Hepatic stellate cell (primary cell): Measurements from ENCODE around the gene SLC25A48.

ENCODE experiments used
- DNase-seq: peaks from one replicate; pipeline ENCODE4 v3.0.0; 2011; ENCODE audit warnings: low spot score

The SLC25A48 gene, protein sequence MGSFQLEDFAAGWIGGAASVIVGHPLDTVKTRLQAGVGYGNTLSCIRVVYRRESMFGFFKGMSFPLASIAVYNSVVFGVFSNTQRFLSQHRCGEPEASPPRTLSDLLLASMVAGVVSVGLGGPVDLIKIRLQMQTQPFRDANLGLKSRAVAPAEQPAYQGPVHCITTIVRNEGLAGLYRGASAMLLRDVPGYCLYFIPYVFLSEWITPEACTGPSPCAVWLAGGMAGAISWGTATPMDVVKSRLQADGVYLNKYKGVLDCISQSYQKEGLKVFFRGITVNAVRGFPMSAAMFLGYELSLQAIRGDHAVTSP

DNA sequence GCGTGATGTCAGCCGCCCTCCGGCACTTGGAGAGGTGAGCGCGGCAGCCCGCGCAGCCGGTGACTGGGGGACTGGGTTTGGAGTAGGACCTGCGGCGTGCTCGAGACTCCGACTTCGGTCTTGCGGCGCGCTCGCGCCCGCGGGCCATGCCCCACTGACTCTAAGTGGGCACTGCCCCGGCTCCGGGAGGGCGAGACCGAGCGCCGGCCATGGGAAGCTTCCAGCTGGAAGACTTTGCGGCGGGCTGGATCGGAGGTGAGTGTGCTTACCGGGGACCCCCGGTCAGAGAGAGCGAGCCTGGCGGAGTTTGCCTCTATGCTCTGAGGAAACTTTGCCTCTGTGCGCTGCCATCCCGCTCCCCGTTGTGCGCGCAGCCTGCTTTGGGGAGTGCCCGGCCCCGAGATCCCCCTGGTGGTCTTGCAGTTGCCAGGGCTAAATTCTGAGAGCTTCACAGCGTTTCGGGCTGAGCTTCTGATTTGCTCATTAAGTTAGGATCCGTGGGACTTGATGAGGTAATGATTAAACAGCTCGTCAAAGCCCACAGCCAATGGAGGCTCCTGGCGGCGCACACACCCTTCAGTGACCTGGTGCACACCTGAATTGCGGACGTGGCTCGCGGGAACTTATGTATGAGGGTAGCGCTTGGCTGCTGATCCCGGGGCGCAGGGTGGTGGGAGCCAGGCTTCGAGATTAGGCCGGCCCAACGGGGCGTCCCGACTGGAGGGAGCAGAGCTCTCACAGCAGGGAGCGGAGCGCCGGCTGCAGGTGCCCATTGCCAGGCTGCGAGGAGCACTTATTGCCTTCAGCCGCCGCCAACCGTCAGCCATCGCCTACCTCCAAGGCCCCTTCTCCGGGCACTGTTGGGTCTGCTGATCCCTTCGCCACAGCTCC, at the start of gene SLC25A48:
SLC25A48 (plus strand) TSS at position 25 of the 891 bp plus-strand sequence; CDS start at position 210, 185 bp downstream.
- no peak for DNase-seq

DNA sequence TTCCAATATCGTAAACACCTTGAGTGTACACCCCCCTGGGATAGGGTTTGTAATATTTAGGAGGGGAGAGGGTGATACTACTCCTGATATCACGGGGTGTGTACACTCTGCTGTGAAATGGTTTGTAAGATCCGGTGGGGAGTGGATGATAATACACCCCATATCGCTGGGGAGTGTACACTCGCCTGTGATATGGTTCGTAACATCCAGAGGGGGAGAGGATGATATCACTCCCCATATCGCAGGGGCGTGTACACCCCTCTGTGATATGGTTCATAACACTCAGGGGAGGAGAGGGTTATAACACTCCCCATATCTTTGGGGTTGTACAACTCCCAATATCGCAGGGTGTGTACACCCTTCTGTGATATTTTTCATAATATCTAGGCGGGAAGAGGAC, 33.8 kb upstream of the SLC25A48 start:
- no peak for DNase-seq

DNA sequence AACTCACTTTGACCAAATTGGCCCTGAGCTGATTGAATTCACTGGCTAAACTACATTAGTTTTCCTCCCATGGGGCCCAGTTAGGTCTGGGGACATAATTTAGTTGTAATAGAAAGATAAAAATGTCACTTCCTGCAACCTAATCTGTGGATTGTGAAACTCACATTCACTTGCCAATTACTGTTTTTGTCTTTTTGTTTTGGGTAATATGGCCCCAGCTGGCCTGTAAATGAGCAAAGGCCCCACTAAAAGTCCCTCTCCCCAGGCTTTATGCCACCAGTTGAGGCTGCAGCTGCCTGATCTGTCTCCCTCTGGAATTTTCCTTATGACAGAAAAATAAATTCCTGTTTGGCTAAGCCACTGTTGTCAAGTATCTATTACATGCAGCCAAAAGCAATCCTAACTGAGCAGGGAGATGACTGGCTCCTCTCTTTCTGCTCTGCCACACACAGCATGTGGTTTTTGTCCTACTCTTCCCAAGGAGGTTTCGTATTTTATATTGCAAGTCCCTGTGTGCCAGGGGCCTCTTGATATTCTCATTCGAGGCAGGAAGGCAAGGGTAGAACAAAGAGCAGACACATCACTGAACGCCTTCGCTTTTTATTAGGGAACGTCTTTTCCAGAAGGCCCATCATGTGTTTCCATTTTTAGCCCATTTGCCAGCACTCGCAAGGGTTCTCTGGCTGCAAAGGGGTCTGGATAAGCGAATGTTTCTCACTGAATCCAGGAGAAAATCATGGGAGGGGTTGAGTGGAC, 24.1 kb upstream of the SLC25A48 start:
- no peak for DNase-seq

DNA sequence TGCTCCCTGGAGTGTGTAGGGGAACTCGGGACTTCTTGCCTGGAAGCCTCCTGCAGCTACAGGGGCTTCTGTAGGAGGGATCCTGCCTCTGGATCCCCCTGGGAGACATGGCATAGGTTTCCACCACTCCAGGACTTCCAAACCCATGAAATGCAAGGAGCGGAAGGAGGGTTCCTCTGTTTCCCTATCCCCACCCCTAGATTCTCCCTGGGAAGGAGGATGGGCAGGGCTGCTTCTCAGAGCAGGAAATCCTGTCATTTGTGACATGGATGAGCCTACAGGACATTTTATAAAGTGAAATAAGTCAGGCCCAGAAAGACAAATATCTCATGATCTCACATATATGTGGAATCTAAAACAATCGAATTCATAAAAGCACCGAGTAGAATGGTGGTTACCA, 23.5 kb upstream of the SLC25A48 start:
- no peak for DNase-seq

DNA sequence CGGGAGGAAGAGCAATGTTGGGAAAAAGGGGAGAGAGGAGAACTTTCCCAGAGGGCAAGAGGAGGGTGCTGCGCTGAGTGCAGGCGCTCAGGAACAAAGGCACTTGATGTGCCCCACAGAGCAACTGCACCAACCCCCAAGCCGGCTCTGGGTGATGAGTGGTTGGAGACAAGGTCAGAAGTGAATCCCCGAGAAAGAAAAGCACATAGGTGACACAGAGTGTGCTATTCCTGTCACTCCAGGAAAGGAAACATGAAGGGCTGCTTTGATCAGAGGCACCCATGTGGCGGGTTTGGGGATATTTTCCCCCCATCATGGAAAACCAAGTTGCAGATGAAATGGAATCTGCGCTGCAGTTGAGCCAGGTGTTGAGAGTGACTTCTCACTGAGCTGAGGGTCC, 20.7 kb upstream of the SLC25A48 start:
- DNase-seq = no peak

DNA sequence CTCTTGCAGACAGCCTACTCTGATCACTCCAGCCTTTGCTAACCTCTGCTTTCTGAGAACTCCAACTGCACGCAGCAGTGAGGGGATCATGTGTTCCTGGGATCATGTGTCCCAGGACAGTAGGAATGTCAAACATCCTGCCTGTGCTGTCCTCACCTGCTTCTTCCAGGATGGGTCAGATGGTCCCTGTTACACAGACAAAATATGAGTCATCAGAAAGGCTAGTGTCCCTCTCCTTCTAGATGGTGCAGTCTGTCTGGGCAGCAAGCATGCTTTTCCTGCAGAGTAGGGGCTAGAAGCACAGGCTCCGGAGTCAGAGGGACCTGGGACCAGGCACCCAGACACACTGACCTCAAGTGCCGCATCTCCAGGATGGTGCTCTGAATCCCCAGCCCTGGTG, 20.1 kb upstream of the SLC25A48 start:
- no peak for DNase-seq

DNA sequence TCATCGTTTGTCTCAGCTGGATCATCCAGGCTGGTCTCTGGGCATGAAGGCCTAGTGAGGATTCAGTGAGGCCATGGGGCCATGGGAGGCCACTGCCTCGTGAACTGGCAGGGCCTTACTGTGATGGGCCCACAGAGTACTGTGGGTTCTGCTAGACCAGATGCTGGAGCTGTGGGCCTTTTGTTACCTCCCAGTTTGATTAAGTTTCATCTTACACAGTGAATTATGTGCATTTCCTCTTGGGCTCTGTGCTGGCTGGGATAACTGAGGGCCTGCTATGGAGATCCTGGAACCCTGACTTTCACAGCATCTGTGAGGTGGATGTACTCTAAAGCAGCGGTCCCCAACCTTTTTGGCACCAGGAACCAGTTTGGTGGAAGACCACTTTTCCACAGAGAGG, 19.7 kb upstream of the SLC25A48 start:
- no peak for DNase-seq

DNA sequence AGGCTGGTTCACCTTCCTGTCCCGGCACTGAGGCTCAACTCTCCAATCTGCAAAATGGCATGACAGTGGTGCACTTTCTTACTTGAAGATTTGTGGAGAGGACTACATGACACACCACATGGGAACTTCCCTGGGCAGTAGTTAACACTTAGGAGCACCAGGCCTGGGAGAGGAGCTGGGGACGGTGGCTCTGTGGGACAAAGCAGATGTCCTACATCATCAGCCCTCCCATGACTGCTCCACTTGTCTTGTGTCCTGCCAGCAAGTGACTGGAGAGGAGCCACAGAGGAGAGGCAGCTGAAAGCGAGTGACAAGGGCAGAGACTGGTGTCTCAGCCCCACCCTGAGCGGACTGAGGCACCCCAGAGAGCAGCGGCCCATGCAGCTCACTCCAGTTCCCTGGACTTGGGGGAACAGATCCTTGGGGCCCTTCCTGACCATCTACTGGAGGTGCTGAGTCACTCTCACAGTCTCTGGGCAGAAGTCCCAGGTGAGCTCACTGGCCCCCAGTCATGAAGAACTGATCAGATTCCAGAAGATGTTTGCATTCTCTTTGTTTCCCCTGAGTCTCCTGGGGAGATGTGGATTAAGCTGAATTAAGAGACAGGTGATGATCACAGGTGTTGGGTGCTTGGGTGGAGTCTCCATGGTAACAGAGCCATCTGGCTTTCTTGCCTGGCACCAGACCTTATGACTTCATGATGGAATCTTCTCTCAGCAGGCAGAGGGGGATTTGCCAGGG, 13.2 kb upstream of the SLC25A48 start:
- no peak for DNase-seq

DNA sequence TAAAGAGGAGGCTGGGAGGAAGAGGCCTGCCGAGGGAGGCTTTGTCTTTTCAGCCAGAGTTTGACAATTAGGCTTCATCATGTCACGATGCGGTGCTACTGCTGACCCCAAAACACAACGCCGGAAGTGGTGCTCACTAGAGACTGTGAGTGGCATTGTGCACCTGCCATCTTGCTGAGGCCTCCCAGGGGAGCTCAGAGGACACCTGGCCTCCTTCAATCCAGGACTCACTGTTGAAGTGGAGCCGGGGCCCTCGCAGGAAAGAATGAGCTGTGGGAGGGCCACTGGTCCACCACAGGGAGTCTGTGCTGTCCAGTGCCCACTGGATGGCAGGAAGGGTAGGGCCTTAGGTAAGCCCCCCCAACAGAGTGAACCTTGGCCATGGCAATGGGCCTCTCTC, 12.7 kb upstream of the SLC25A48 start:
- no peak for DNase-seq

DNA sequence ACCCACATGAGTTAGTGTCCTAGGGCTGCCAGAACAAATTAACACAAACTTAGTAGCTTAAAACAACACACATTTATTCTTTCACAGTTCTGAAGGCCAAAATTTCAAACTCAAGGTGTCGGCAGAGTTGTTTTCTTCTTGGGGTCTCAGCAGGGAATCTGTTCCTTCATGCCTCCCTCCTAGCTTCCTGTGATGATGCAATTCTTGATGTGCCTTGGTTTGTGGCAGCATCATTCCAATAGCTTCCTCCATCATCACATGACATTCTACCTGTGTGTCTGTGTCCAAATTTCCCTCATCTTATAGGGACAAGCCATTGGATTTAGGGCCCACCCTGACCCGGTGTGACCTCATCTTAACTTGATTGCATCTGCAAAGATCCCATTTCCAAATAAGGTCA, 12.2 kb upstream of the SLC25A48 start:
- DNase-seq = no peak

DNA sequence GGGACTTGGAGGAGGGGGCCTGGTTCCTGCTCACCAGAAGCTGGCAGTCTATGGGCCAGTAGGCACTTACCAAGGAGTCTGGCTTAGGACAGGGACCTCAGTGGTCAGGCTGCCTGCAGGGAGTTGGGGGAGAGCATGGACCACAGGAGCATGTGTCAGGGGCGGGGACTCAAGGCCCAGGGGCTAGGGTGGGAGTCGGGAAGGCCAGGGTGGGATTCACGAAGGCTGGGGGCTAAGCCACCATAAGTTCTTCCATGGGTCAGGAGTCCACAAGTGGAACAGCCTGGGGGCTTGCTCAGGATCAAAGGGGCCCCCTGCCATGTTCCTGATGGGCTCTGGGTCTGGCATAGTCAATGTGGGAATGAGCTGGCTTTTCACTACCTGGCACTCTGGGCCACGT, 11.5 kb upstream of the SLC25A48 start:
- no peak for DNase-seq

DNA sequence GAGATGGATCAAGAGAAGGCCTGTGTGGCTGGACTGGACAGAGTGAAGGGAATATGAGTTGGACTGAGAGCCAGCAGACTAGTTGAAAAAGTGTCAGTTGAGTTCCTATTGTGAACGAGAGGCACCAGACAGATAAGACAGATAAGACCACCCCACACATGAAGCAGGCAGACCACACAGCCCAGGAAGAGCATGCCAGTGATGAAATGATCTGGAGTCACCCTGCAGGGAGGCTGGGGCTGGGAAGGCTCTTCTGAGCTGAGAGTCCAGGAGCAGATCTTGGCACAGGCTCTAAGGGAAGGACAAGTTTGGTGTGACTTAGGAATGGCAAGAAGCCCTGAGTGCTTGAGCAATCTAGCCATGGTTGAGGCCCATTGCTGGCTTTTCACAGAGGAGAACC, 10.6 kb upstream of the SLC25A48 start:
- DNase-seq = no peak

DNA sequence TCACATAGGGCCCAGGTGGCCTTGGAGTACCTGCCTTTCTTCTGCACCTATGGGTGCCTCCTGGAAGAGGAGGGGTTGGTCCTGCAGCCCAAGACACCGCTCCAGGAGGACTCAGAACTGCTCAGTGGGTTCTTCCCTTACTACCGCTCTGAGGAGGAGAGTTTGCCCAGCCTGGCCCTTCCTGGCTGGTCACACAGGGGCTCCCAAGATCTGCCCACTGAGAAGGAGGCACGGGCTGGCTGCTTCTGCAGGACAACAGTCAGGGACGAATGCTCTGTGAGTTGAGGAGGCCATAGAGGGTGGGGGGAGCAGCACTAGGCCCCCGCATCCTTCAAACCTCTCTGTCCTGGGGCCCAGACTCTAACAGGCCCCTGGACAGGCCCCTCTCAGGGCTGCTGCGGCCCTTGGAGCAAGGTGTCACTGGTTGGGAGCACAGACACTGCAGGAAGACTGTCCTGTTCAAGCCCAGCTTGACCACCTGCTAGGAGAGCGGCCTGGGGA, 9.9 kb upstream of the SLC25A48 start:
- no peak for DNase-seq

DNA sequence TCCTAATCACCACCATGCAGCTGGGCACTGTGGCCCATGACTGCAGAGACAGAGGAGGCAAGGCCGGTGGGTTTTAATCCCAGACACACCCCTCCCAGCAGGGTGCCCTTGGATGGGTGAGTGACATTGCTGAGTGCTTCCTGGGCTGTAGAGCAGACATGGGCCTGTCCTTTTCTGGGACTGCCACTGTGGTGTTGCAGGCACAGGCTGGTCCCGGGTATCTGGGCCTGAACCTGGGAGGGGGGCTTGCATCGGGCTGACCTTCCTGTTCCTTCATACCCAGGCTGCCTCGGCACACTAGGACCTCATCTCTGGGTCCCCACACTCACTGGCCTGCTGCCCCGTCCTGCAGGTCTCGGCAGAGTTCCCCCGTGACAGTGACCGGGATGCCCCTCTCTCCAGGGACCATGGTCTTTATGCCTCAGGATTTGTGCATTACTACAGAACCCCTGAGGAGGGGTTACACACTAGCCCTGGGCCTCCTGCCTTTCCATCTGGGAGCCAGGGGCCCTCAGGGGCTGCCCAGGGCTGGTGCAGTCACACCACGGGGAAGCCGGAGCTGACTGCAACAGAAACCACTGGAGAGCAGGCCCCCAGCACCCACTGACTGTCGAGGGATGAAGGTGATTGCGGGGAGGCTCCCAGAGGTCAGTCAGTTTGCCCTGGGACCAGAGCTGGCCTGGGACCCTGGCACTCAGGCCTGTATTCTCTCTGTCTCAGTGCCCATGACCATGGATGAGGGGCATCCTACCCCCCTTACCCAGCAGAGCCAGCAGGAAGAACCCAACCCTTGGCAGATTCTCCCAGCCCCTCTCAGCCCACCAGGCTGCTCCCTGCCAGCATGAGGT, 8.9 kb upstream of the SLC25A48 start:
- no peak for DNase-seq

DNA sequence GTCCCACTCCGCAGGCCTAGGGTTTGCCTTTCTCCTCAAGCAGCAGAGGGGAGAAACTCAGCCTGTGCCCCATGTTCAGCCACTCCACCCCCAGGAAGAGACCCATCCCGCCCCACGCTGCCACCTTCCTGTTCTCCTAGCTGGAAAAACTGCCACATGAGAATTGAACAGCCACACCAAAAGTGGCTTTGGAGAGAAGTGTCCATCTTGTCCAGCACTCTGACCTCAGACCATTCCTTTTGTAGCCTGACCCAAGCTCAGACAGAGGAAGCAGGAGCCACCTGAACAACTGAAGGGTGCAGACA, 8.3 kb upstream of the SLC25A48 start:
- no peak for DNase-seq

DNA sequence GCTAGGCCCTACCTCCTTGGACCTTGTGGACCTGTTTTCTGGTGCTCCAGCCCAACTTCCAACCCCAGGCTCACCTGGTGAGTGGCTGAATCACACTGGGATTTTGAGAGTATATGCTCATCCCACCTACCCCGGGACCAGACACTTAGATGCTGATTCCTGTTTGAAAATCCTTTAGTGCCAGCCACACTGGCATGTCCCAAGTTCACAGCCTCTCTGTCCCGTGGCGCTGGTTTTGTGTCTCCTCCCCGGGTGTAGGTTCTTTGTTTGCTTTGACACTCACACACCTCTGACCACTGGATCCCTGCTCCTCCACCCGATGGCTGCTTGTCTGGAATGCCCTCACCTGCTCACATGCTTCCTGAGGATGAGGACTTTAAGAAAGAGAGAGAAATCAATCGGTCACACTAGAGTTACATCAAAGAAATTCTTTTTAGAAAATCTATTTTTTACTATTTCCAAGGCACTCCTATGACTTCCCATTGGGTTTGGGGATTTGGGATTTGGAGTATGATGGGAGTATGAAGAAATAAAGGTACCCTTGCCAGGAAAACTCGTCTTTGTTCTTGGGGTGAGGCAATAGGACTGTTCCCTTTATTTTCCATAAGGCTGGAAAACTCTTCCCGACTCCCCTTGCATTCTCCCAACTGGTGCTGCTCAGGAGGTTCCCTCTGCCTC, 7.3 kb upstream of the SLC25A48 start:
- DNase-seq = no peak

DNA sequence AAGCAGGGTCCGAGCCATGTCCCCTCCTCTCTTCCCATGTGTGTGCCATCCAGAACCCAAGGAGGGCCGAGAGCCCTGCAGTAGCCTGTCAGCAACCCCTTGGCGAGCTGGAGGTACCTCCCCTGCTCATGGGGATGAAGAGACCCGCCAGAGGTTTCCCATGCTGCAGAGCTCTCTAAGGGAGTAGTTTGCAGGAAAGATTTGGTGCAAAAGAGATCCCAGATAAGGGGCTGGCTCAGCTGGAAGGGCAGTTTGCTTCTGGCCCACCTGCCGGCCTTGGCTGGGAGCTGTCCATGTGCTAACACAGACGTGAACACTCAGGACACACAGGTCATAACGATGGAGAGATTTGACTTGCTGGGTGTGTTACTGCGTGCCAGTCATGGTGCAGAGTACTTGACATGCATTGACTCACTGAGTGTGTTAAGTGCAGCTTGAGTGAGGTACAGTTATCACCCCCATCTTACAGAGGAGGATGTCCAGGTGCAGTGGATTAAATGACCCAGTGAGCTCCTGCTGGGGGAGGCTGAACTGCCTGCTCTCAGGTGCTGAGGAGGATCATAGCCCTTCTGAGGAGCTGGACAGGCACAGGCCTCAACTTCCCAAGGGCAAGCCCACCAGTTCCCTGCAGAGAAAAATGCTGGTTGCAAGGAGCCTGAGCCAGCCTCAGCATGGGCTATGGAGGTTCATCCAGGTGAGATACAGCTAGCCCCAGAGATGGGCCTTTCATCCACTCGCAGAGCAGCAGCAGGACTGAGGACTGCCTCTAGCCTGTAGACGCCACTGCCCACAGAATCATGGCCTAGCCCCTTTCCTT, 6.3 kb upstream of the SLC25A48 start:
- no peak for DNase-seq

DNA sequence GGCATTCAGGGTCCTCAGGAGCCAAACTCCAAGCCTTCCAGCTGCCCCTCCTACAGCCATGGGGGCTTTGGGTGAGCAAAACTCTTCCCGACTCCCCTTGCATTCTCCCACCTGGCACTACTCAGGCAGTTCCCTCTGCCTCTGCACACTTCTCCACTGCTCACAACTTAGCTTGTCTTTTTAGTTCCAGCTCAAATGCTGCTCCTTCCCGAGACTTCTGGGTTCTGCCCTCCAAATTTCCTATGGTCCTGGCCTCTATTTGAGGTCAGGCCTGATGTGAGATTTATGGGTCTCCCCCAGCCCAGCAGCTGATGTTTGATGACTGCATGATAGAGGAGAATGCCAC, 5.7 kb upstream of the SLC25A48 start:
- DNase-seq = no peak

DNA sequence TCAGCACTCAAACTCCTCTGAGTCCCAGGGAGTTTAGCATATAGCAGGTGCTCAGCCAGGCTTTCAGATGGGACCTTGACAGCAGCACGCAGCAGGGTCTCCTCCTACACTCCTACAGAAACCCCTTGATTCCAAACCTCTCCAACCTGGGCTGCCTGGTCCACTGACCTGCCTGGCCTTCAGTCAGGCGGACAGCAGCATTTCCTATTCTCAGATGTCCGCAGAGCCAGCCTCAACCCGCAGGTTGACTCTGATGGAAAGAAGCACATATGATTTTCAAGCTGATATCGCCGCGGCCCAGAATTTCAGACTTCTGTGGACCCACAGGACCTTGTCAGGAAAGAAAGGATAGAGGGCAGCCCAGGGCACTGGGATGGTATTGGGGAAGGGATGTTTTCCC, 5.3 kb upstream of the SLC25A48 start:
- DNase-seq = no peak
